ENCODE measurements around the gene BCKDHA.

DNA sequence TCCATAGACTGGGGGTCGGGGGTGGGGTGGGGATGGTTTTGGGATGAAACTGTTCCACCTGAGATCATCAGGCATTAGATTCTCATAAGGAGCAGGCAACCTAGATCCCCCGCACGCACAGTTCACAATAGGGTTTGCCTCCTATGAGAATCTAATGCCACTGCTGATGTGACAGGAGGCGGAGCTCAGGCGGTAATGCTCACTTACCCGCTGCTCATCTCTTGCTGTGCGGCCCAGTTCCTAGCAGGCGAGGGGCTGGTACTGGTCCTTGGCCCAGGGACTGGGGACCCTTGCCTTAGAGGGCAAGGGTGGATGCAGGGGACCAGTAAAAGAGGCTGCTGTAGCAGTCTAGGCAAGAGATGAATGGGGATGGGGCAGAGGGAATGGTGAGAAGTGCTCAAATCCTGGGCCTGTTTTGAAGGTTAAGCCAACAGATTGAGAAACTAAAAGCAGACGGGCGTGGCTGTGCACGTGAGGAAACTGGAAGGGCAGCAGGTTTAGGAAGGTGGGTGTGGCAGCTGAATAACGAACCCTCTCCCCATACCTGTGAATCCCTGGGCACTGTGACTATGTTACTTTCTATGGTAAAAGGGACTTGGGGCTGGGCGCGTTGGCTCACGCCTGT lies 43.8 kb downstream of the BCKDHA start:
- TF ChIP-seq, protein P1, sequence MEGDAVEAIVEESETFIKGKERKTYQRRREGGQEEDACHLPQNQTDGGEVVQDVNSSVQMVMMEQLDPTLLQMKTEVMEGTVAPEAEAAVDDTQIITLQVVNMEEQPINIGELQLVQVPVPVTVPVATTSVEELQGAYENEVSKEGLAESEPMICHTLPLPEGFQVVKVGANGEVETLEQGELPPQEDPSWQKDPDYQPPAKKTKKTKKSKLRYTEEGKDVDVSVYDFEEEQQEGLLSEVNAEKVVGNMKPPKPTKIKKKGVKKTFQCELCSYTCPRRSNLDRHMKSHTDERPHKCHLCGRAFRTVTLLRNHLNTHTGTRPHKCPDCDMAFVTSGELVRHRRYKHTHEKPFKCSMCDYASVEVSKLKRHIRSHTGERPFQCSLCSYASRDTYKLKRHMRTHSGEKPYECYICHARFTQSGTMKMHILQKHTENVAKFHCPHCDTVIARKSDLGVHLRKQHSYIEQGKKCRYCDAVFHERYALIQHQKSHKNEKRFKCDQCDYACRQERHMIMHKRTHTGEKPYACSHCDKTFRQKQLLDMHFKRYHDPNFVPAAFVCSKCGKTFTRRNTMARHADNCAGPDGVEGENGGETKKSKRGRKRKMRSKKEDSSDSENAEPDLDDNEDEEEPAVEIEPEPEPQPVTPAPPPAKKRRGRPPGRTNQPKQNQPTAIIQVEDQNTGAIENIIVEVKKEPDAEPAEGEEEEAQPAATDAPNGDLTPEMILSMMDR (IDR thresholded peaks at IDR 0.05; ENCODE audit: low read length) = no peak
- TF ChIP-seq EZH2 (optimal IDR thresholded peaks at IDR 0.05; ENCODE audit: low read depth, low read length) (no peak), EZH2phosphoT487 (IDR thresholded peaks at IDR 0.05; ENCODE audit: low read length) (no peak)

All from MM.1S (cell line).